ENCODE measurements around the gene RPIA. TPM values are rescaled to one million over a fixed set of nuclear protein-coding genes. Genes with fewer than 3 reads are reported as not detected.

Gene RPIA
- total and polyA plus RNA-seq, 7 experiments from 2014 or later: 16.4 to 65.3 (median 25.1) TPM

GRCh38 chr2:88693911-88694414 is 2.5 kb downstream of the RPIA start:
- no peak for ATAC-seq

GRCh38 chr2:88696611-88697010 is 5.1 kb downstream of the RPIA start:
- Histone ChIP-seq H3K27ac (ENCODE audit: low read depth, low read length) (peak overlapping the region; percentile 38), H3K4me3 (ENCODE audit: low read length) (no peak overlapping the region), H3K27me3 (ENCODE audit: control insufficient read depth in 2 of 2, insufficient read depth in 2 of 2, low read length in 2 of 2) (no peaks in the 10 kb centered on the region), H3K9me3 (ENCODE audit: control insufficient read depth in 2 of 3, low read length in 3 of 3) (no peaks in the 10 kb centered on the region), H3K4me1 (ENCODE audit: control insufficient read depth in 2 of 2, insufficient read depth in 2 of 2, low read length in 2 of 2) (peaks cover 10 to 20% of the 10 kb centered on the region in 2 donors), H3K36me3 (ENCODE audit: control insufficient read depth in 2 of 3, insufficient read depth in 3 of 3, low read length in 3 of 3) (peaks cover 0 to 23% (median 5%) of the 10 kb centered on the region in 3 experiments)
- DNase-seq (no peak), ATAC-seq (no peak)
- no peaks in the 10 kb centered on the region for H3K9me3 Mint-ChIP-seq
- peak overlapping the region in 6 of 10 donors; percentile 14 to 77 (median 62) for H3K4me3 Mint-ChIP-seq
- H3K27me3 Mint-ChIP-seq: no peaks in the 10 kb centered on the region
- H3K36me3 Mint-ChIP-seq: peaks cover 0 to 32% (median 23%) of the 10 kb centered on the region in 5 donors
- CTCF ChIA-PET: no interaction called here
- intact Hi-C loops (cut with micrococcal nuclease): no loop called here
- POLR2A ChIA-PET: interaction anchor here (0.6 kb wide), 1 partner anchor 87 kb away, joined by 3 read pairs; no protein-coding TSS in a partner anchor
- H3K4me1 Mint-ChIP-seq: peaks cover 30 to 69% (median 64%) of the 10 kb centered on the region in 7 donors
- peak overlapping the region in 8 of 9 donors; percentile 74 to 90 (median 82) for H3K27ac Mint-ChIP-seq

More at GRCh38 chr2:88693911-88694414, 2.5 kb downstream of the RPIA start:
- ChIA-PET CTCF (interaction anchor here (0.6 kb wide), 1 partner anchor 58 kb away, joined by 3 read pairs; no protein-coding TSS in a partner anchor), POLR2A (interaction anchor here (0.8 to 2.3 kb wide), 2 partner anchors 8 to 66 kb away, joined by 4 to 10 read pairs; partner anchors contain the start of gene EIF2AK3)
- Mint-ChIP-seq H3K4me3 (peak overlapping the region; percentile 27 to 99 (median 94)), H3K27me3 (no peaks in the 10 kb centered on the region), H3K4me1 (peaks cover 37 to 91% (median 87%) of the 10 kb centered on the region in 7 donors), H3K36me3 (peaks cover 0 to 21% (median 6%) of the 10 kb centered on the region in 5 donors), H3K9me3 (no peaks in the 10 kb centered on the region), H3K27ac (peak overlapping the region in 2 of 9 donors; percentile 49 to 50)
- no peak overlapping the region for H3K27ac ChIP-seq (ENCODE audit: low read depth, low read length)
- H3K4me1 ChIP-seq (ENCODE audit: control insufficient read depth in 2 of 2, insufficient read depth in 2 of 2, low read length in 2 of 2): peaks cover 14 to 27% of the 10 kb centered on the region in 2 donors
- H3K27me3 ChIP-seq (ENCODE audit: control insufficient read depth in 2 of 2, insufficient read depth in 2 of 2, low read length in 2 of 2): no peaks in the 10 kb centered on the region
- intact Hi-C loops (cut with micrococcal nuclease): no loop called here
- DNase-seq: no peak
- peaks cover 0 to 6% (median 0%) of the 10 kb centered on the region in 3 experiments for H3K36me3 ChIP-seq (ENCODE audit: control insufficient read depth in 2 of 3, insufficient read depth in 3 of 3, low read length in 3 of 3)
- no peaks in the 10 kb centered on the region for H3K9me3 ChIP-seq (ENCODE audit: control insufficient read depth in 2 of 3, low read length in 3 of 3)
- no peak overlapping the region for H3K4me3 ChIP-seq (ENCODE audit: low read length)

- CTCF ChIA-PET: interaction anchor here (1.2 kb wide), 1 partner anchor 26 kb away, joined by 3 read pairs; no protein-coding TSS in a partner anchor
- peak overlapping the region; percentile 74 to 90 (median 81) for H3K27ac Mint-ChIP-seq
- peak; percentile 64 for ATAC-seq
These were observed 6.0 kb downstream of the RPIA start for GRCh38 chr2:88697370-88698026.

GRCh38 chr2:88698027-88698413 is 6.5 kb downstream of the RPIA start:
- CTCF ChIA-PET: interaction anchor here (0.5 to 1.2 kb wide), 3 partner anchors 13 to 26 kb away, joined by 3 read pairs; no protein-coding TSS in a partner anchor
- Histone ChIP-seq H3K4me3 (ENCODE audit: low read length) (no peak overlapping the region), H3K4me1 (ENCODE audit: control insufficient read depth in 2 of 2, insufficient read depth in 2 of 2, low read length in 2 of 2) (peaks cover under 1 to 14% of the 10 kb centered on the region in 2 donors), H3K36me3 (ENCODE audit: control insufficient read depth in 2 of 3, insufficient read depth in 3 of 3, low read length in 3 of 3) (peaks cover 0 to 33% (median 5%) of the 10 kb centered on the region in 3 experiments), H3K27ac (ENCODE audit: low read depth, low read length) (peak overlapping the region; percentile 38), H3K9me3 (ENCODE audit: control insufficient read depth in 2 of 3, low read length in 3 of 3) (no peaks in the 10 kb centered on the region), H3K27me3 (ENCODE audit: control insufficient read depth in 2 of 2, insufficient read depth in 2 of 2, low read length in 2 of 2) (no peaks in the 10 kb centered on the region)
- peak overlapping the region in 4 of 10 donors; percentile 10 to 71 (median 39) for H3K4me3 Mint-ChIP-seq
- no peaks in the 10 kb centered on the region for H3K27me3 Mint-ChIP-seq
- no peak for DNase-seq
- intact Hi-C loops (cut with micrococcal nuclease): no loop called here
- H3K4me1 Mint-ChIP-seq: peaks cover 22 to 57% (median 53%) of the 10 kb centered on the region in 7 donors
- peaks cover 0 to 3% (median 0%) of the 10 kb centered on the region in 11 donors for H3K9me3 Mint-ChIP-seq
- POLR2A ChIA-PET: no interaction called here
- no peak for ATAC-seq
- H3K36me3 Mint-ChIP-seq: peaks cover 2 to 46% (median 37%) of the 10 kb centered on the region in 5 donors
- H3K27ac Mint-ChIP-seq: peak overlapping the region in 8 of 9 donors; percentile 48 to 90 (median 80)

More at GRCh38 chr2:88697370-88698026, 6.0 kb downstream of the RPIA start:
- H3K27me3 Mint-ChIP-seq: no peaks in the 10 kb centered on the region
- peaks cover 0 to 3% (median 0%) of the 10 kb centered on the region in 11 donors for H3K9me3 Mint-ChIP-seq
- intact Hi-C loops (cut with micrococcal nuclease): no loop called here
- H3K4me1 Mint-ChIP-seq: peaks cover 25 to 63% (median 58%) of the 10 kb centered on the region in 7 donors
- H3K36me3 Mint-ChIP-seq: peaks cover 0 to 41% (median 31%) of the 10 kb centered on the region in 5 donors
- peaks cover 0 to 29% (median 5%) of the 10 kb centered on the region in 3 experiments for H3K36me3 ChIP-seq (ENCODE audit: control insufficient read depth in 2 of 3, insufficient read depth in 3 of 3, low read length in 3 of 3)
- peak overlapping the region; percentile 20 to 77 (median 62) for H3K4me3 Mint-ChIP-seq
- POLR2A ChIA-PET: no interaction called here
- H3K27me3 ChIP-seq (ENCODE audit: control insufficient read depth in 2 of 2, insufficient read depth in 2 of 2, low read length in 2 of 2): no peaks in the 10 kb centered on the region
- H3K4me1 ChIP-seq (ENCODE audit: control insufficient read depth in 2 of 2, insufficient read depth in 2 of 2, low read length in 2 of 2): peaks cover 6 to 19% of the 10 kb centered on the region in 2 donors
- no peaks in the 10 kb centered on the region for H3K9me3 ChIP-seq (ENCODE audit: control insufficient read depth in 2 of 3, low read length in 3 of 3)
- DNase-seq: peak in 7 of 9 donors; percentile 11 to 65 (median 52)
- H3K4me3 ChIP-seq (ENCODE audit: low read length): no peak overlapping the region
- H3K27ac ChIP-seq (ENCODE audit: low read depth, low read length): peak overlapping the region; percentile 38

- peaks cover 15 to 51% (median 46%) of the 10 kb centered on the region in 7 donors for H3K4me1 Mint-ChIP-seq
- no peaks in the 10 kb centered on the region for H3K9me3 ChIP-seq (ENCODE audit: control insufficient read depth in 2 of 3, low read length in 3 of 3)
- peaks cover 0 to 3% (median 0%) of the 10 kb centered on the region in 11 donors for H3K9me3 Mint-ChIP-seq
- H3K27me3 Mint-ChIP-seq: no peaks in the 10 kb centered on the region
- H3K27ac Mint-ChIP-seq: peak overlapping the region in 5 of 9 donors; percentile 48 to 90 (median 87)
- ATAC-seq: no peak
- no peak overlapping the region for H3K27ac ChIP-seq (ENCODE audit: low read depth, low read length)
- CTCF ChIA-PET: interaction anchor here (0.5 to 0.6 kb wide), 2 partner anchors 12 to 15 kb away, joined by 3 read pairs; no protein-coding TSS in a partner anchor
- no peak overlapping the region for H3K4me3 ChIP-seq (ENCODE audit: low read length)
- H3K27me3 ChIP-seq (ENCODE audit: control insufficient read depth in 2 of 2, insufficient read depth in 2 of 2, low read length in 2 of 2): no peaks in the 10 kb centered on the region
- peaks cover 0 to 7% of the 10 kb centered on the region in 2 donors for H3K4me1 ChIP-seq (ENCODE audit: control insufficient read depth in 2 of 2, insufficient read depth in 2 of 2, low read length in 2 of 2)
- peaks cover 4 to 51% (median 39%) of the 10 kb centered on the region in 5 donors for H3K36me3 Mint-ChIP-seq
- intact Hi-C loops (cut with micrococcal nuclease): no loop called here
- no peak for DNase-seq
- POLR2A ChIA-PET: no interaction called here
- H3K4me3 Mint-ChIP-seq: peak overlapping the region in 1 of 10 donors; percentile 71
- peaks cover 0 to 33% (median 5%) of the 10 kb centered on the region in 3 experiments for H3K36me3 ChIP-seq (ENCODE audit: control insufficient read depth in 2 of 3, insufficient read depth in 3 of 3, low read length in 3 of 3)
These were observed 7.2 kb downstream of the RPIA start for GRCh38 chr2:88698498-88699233.

- peaks cover 0 to 28% (median 12%) of the 10 kb centered on the region in 7 donors for H3K4me1 Mint-ChIP-seq
- no peak overlapping the region for H3K4me3 Mint-ChIP-seq
- H3K9me3 Mint-ChIP-seq: peaks cover 0 to 17% (median 0%) of the 10 kb centered on the region in 11 donors
- CTCF ChIA-PET: interaction anchor here (1.1 kb wide), 1 partner anchor 14 kb away, joined by 5 read pairs; no protein-coding TSS in a partner anchor
- H3K27ac ChIP-seq (ENCODE audit: low read depth, low read length): no peak overlapping the region
- H3K36me3 ChIP-seq (ENCODE audit: control insufficient read depth in 2 of 3, insufficient read depth in 3 of 3, low read length in 3 of 3): peaks cover 0 to 13% (median 0%) of the 10 kb centered on the region in 3 experiments
- intact Hi-C loops (cut with micrococcal nuclease): no loop called here
- no peak overlapping the region for H3K4me3 ChIP-seq (ENCODE audit: low read length)
- H3K9me3 ChIP-seq (ENCODE audit: control insufficient read depth in 2 of 3, low read length in 3 of 3): no peaks in the 10 kb centered on the region
- no peak overlapping the region for H3K27ac Mint-ChIP-seq
- DNase-seq (no peak), ATAC-seq (no peak)
- H3K27me3 ChIP-seq (ENCODE audit: control insufficient read depth in 2 of 2, insufficient read depth in 2 of 2, low read length in 2 of 2): no peaks in the 10 kb centered on the region
- H3K4me1 ChIP-seq (ENCODE audit: control insufficient read depth in 2 of 2, insufficient read depth in 2 of 2, low read length in 2 of 2): no peaks in the 10 kb centered on the region
- POLR2A ChIA-PET: no interaction called here
- H3K36me3 Mint-ChIP-seq: peaks cover 23 to 61% (median 43%) of the 10 kb centered on the region in 5 donors
- H3K27me3 Mint-ChIP-seq: no peaks in the 10 kb centered on the region
These were observed 15.5 kb downstream of the RPIA start for GRCh38 chr2:88707003-88707402.
